SK-N-MC (cell line): ENCODE data around the gene SPATA2L.

Experiments
- DNase-seq: peaks from one replicate; pipeline ENCODE4 v3.0.0-alpha.2; 2011; ENCODE audit warnings: low read depth, low spot score
- H3K27ac ChIP-seq: fragments of 200-600 bp; sonication (generic); 2 replicates; pipeline ENCODE4 v1.5.1; 2016; ENCODE audit warnings: mixed run types
- H3K36me3 ChIP-seq: fragments of 200-600 bp; sonication (generic); 2 replicates; pipeline ENCODE4 v1.6.1; 2017; ENCODE audit warnings: antibody characterized with exemption, low read length, mixed read lengths; ENCODE audit not compliant: insufficient read depth
- H3K4me3 ChIP-seq: fragments of 200-600 bp; sonication (generic); 2 replicates; pipeline ENCODE4 v1.5.1; 2016
- H3K9ac ChIP-seq: fragments of 200-600 bp; sonication (generic); 2 replicates; pipeline ENCODE4 v1.8.0; 2017; ENCODE audit warnings: mixed run types, mixed read lengths; ENCODE audit not compliant: insufficient read length
- H3K9me3 ChIP-seq: fragments of 200-600 bp; sonication (generic); 2 replicates; pipeline ENCODE4 v1.6.1; 2017; ENCODE audit warnings: low read depth, mild to moderate bottlenecking, antibody characterized with exemption, low read length, moderate library complexity, mixed read lengths
- EZH2 ChIP-seq: fragments of 200-600 bp; sonication (generic); IDR thresholded peaks from one replicate; pipeline ENCODE4 v1.6.1; 2017; ENCODE audit warnings: antibody characterized with exemption
- FOXP2 ChIP-seq: optimal IDR thresholded peaks from 2 replicates; pipeline ENCODE3; 2011; ENCODE audit warnings: mild to moderate bottlenecking, moderate library complexity; ENCODE audit not compliant: insufficient read depth; ENCODE audit errors: extremely low read length, control extremely low read depth
- POLR2AphosphoS5 ChIP-seq: IDR thresholded peaks from 2 replicates; pipeline ENCODE4 v1.6.1; 2012; ENCODE audit warnings: mild to moderate bottlenecking, low read depth, low read length, borderline replicate concordance

SPATA2L gene

DNA sequence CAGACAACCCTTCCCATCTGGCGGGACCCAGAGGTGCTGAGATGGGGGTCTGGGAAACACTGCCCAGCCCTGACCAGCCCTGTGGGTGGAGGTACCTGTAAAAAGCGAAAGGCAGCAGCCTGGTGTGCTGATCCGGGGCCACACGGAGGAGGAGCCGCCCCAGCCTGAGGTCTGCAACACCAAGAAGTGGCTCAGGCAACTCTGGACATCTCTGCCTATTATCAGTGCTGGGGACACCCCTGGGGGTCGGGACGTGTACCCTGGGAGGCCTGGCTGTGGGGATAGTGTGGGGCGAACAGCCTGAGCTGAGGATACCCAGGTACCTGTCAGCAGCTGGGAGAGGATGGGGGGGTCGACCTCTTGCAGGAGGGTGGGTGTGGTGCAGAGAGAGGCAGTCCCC lies 37.9 kb upstream of the SPATA2L start:
- Histone ChIP-seq H3K9me3 (no peaks in the 10 kb centered on the region), H3K27ac (no peak overlapping the region), H3K9ac (no peak overlapping the region), H3K4me3 (no peak overlapping the region), H3K36me3 (peaks cover 30% of the 10 kb centered on the region; the same call in 1 of the 2 replicates)
- TF ChIP-seq FOXP2, result no peak
- TF ChIP-seq POLR2AphosphoS5, result no peak
- TF ChIP-seq EZH2, result no peak
- DNase-seq, result no peak

DNA sequence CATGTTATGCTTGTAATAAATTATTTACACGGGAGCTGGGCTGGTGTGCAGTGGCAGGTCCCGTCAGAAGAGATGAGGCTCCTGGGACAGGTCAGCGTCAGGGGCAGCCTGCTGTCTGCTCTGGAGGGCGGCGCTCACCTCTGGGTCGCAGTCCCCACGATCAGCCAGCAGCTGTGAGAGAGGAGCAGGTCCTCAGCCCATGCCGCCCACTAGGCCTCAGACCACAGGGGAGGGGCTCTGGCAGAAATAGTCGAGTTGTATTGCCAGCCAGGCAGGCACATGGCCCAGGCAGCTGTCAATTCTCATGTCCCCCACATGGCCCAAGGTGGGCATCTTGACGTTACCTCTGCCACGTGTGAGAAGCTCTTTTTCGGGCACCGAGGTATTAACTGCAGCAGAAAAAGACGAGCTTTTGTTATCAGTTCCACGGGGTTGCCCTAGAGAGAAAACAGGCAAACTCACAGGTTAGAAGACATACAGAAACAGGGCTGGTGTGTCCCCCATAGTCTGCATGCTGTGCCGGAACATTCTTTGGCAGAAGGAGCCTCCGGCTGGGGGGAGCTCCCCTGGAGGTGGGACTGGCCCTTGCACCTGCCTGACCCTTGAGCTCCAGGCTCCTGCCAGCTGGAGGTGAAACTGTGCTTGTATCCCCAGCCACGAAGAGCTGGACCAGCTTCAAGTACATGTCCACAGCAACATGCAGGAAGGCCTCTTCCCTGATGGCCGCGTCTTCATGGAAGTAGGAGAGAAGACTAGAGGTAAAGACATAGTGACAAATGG lies 37.2 kb upstream of the SPATA2L start:
- no peak for DNase-seq
- no peak overlapping the region for H3K9ac ChIP-seq
- TF ChIP-seq FOXP2 (no peak), EZH2 (no peak), POLR2AphosphoS5 (no peak)
- H3K9me3 ChIP-seq, result no peaks in the 10 kb centered on the region
- no peak overlapping the region for H3K4me3 ChIP-seq
- no peak overlapping the region for H3K27ac ChIP-seq
- peaks cover 30% of the 10 kb centered on the region; the same call in 1 of the 2 replicates for H3K36me3 ChIP-seq

DNA sequence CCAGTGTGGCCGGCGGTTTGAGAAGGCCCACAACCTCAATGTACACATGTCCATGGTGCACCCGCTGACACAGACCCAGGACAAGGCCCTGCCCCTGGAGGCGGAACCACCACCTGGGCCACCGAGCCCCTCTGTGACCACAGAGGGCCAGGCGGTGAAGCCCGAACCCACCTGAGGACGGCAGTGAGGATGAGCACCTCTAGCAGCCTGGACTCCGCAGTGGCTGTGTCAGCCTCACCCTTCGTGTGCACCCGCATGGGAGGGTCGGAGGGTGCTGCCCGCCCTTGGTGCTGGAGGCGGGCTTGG lies 36.5 kb upstream of the SPATA2L start:
- no peak overlapping the region for H3K4me3 ChIP-seq
- no peak overlapping the region for H3K27ac ChIP-seq
- DNase-seq, result no peak
- TF ChIP-seq FOXP2, result no peak
- no peak for TF ChIP-seq POLR2AphosphoS5
- TF ChIP-seq EZH2, result no peak
- H3K9me3 ChIP-seq, result no peaks in the 10 kb centered on the region
- no peak overlapping the region for H3K9ac ChIP-seq
- peaks cover 30% of the 10 kb centered on the region; the same call in 1 of the 2 replicates for H3K36me3 ChIP-seq

DNA sequence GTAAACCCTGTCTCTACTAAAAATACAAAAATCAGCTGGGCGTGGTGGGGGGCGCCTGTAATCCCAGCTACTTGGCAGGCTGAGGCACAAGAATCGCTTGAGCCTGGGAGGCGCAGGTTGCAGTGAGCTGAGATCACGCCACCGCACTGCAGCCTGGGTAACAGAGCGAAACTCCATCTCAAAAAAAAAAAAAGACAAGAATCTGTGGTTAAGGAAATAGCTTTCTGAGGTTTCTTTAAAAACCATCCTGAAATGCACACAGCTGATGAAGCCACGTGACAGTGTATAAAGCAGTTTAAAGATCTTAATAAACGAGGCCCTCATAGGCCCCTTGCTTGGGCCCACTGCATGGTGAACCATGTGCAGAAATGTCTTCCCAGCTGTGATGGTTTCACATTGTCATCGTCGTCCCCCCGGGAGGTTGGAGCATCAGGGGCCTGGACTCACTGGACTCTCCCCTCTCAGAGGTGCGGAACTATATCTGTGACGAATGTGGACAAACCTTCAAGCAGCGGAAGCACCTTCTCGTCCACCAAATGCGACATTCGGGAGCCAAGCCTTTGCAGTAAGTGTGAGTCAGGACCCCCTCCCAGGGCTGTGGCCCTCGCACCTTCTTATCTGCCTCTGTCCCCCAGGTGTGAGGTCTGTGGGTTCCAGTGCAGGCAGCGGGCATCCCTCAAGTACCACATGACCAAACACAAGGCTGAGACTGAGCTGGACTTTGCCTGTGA lies 36.0 kb upstream of the SPATA2L start:
- TF ChIP-seq FOXP2 (no peak), POLR2AphosphoS5 (no peak), EZH2 (no peak)
- H3K27ac ChIP-seq, result no peak overlapping the region

DNA sequence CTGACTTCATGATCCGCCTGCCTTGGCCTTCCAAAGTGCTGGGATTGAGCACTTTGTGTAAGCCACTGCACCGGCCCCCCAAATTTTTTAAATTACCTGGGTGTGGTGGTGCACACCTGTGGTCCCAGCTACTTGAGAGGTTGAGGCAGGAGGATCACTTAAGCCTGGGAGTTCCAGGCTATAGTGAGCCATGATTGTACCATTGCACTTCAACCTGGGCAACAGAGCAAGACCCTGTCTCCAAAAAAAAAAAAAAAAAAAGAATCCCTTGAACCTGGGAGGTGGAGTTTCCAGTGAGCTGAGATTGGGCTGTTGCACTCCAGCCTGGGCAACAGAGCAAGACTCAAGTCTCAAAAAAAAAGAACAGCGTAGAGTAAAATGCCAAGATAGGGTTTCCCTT lies 35.0 kb upstream of the SPATA2L start:
- H3K4me3 ChIP-seq, result no peak overlapping the region
- H3K9ac ChIP-seq, result no peak overlapping the region
- DNase-seq, result no peak
- H3K9me3 ChIP-seq, result no peaks in the 10 kb centered on the region
- TF ChIP-seq POLR2AphosphoS5, result no peak
- no peak for TF ChIP-seq EZH2
- no peak for TF ChIP-seq FOXP2
- H3K27ac ChIP-seq, result no peak overlapping the region
- peaks cover 30% of the 10 kb centered on the region; the same call in 1 of the 2 replicates for H3K36me3 ChIP-seq

More for the DNA sequence above, 36.0 kb upstream of the SPATA2L start:
- Histone ChIP-seq H3K9me3 (no peaks in the 10 kb centered on the region), H3K36me3 (peaks cover 30% of the 10 kb centered on the region; the same call in 1 of the 2 replicates), H3K4me3 (no peak overlapping the region), H3K9ac (no peak overlapping the region)
- no peak for DNase-seq

DNA sequence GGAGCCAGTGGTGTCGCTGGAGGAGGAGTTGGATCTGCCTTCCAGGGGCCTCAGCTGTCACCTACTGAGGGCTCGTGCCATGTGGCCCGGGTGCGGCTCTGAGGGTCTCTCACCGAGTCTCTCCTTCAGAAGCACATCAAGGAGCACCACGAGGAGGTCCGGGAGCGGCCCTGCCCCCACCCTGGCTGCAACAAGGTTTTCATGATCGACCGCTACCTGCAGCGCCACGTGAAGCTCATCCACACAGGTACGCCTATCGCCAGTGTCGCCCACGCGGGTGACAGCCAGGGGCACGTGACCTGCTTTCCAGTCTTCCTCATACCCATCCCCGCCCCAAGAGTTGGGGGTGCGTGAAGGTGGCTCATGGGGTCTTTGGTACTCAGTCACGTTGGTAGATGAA lies 32.3 kb upstream of the SPATA2L start:
- H3K27ac ChIP-seq, result no peak overlapping the region
- peaks cover 19% of the 10 kb centered on the region; the same call in 1 of the 2 replicates for H3K36me3 ChIP-seq
- H3K9me3 ChIP-seq, result no peaks in the 10 kb centered on the region
- no peak overlapping the region for H3K9ac ChIP-seq
- DNase-seq, result no peak
- no peak for TF ChIP-seq POLR2AphosphoS5
- no peak for TF ChIP-seq EZH2
- no peak for TF ChIP-seq FOXP2
- H3K4me3 ChIP-seq, result no peak overlapping the region

DNA sequence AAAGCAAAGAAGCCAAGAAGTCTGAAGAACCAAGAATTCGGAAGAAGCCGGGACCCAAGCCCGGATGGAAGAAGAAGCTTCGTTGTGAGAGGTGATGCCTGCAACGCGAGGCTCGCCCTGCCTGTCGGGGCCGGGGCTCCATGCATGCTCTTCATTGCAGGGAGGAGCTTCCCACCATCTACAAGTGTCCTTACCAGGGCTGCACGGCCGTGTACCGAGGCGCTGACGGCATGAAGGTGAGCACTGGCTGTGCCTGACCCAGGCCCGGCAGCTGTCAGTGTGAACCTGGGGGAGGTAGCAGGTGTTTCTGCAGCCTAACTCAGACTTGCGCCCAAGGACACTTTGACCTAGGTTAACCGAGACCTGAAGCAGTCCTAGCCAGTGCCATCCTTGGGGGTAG lies 31.8 kb upstream of the SPATA2L start:
- Histone ChIP-seq H3K4me3 (no peak overlapping the region), H3K36me3 (peaks cover 15% of the 10 kb centered on the region; the same call in 1 of the 2 replicates), H3K9me3 (no peaks in the 10 kb centered on the region), H3K27ac (no peak overlapping the region), H3K9ac (no peak overlapping the region)
- TF ChIP-seq POLR2AphosphoS5, result no peak
- TF ChIP-seq EZH2, result no peak
- DNase-seq, result no peak

DNA sequence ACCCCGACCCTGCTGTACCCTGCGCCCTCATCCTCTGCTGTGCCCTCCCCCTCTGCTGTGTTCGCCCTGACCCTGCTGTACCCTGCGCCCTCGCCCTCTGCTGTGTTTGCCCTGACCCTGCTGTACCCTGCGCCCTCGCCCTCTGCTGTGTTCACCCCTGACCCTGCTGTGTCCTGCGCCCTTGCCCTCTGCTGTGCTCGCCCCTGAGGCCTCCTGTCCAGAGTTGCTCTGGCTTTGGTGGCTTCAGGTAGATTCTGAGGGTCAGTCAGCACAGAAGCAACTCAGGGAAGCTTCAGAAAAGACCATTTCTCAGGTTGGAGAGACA lies 31.4 kb upstream of the SPATA2L start:
- no peak for DNase-seq
- Histone ChIP-seq H3K9ac (no peak overlapping the region), H3K4me3 (no peak overlapping the region), H3K36me3 (peaks cover 11% of the 10 kb centered on the region; the same call in 1 of the 2 replicates), H3K27ac (no peak overlapping the region), H3K9me3 (no peaks in the 10 kb centered on the region)
- no peak for TF ChIP-seq EZH2
- TF ChIP-seq FOXP2, result no peak
- TF ChIP-seq POLR2AphosphoS5, result no peak
